GM23338 (cell line): ENCODE results near the gene KCNQ5.

ENCODE experiments used
- EZH2phosphoT487 ChIP-seq: fragments of 200-600 bp; sonication (generic); IDR thresholded peaks from one replicate; pipeline ENCODE4 v1.8.1; 2018; ENCODE audit warnings: antibody characterized with exemption; ENCODE audit not compliant: unreplicated experiment
- POLR2AphosphoS5 ChIP-seq: IDR thresholded peaks from 2 replicates; pipeline ENCODE4 v1.6.1; 2016; ENCODE audit warnings: antibody characterized with exemption, low read depth
- REST ChIP-seq: IDR thresholded peaks from one replicate; pipeline ENCODE4 v1.6.1; 2018; ENCODE audit warnings: antibody characterized with exemption; ENCODE audit not compliant: unreplicated experiment
- TF ChIP-seq, protein P1 (sequence below), 2 experiments: fragments of 200-600 bp in 1 of 2; sonication (generic) in 1 of 2; conservative IDR thresholded peaks; 2 replicates each; pipeline versions ENCODE4 v1.5.1 to v1.6.1; 2016 to 2017; ENCODE audit warnings: antibody characterized with exemption in 2 of 2, low read depth in 2 of 2, mild to moderate bottlenecking in 2 of 2, moderate library complexity in 1 of 2

- TF ChIP-seq EZH2phosphoT487 (no peak), REST (no peak), POLR2AphosphoS5 (no peak)
- TF ChIP-seq, protein P1, sequence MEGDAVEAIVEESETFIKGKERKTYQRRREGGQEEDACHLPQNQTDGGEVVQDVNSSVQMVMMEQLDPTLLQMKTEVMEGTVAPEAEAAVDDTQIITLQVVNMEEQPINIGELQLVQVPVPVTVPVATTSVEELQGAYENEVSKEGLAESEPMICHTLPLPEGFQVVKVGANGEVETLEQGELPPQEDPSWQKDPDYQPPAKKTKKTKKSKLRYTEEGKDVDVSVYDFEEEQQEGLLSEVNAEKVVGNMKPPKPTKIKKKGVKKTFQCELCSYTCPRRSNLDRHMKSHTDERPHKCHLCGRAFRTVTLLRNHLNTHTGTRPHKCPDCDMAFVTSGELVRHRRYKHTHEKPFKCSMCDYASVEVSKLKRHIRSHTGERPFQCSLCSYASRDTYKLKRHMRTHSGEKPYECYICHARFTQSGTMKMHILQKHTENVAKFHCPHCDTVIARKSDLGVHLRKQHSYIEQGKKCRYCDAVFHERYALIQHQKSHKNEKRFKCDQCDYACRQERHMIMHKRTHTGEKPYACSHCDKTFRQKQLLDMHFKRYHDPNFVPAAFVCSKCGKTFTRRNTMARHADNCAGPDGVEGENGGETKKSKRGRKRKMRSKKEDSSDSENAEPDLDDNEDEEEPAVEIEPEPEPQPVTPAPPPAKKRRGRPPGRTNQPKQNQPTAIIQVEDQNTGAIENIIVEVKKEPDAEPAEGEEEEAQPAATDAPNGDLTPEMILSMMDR (conservative IDR thresholded peaks at IDR 0.05; ENCODE audit: low read depth in 2 of 2): no peak
These were observed 523.8 kb downstream of the KCNQ5 start for GRCh38 chr6:73145690-73146089.
